Ascending aorta (tissue), 2 donors: ENCODE results near the gene UXS1. TPM values are rescaled to one million over a fixed set of nuclear protein-coding genes. Genes with fewer than 3 reads are reported as not detected.

Experiments
- DNase-seq, 2 donors: peaks; one replicate each; pipeline ENCODE4 v3.0.0-alpha.2; 2019; ENCODE audit warnings: low spot score in 2 of 2
- H3K27ac ChIP-seq, 2 donors: fragments of 200-600 bp; sonication (generic); one replicate each; pipeline ENCODE4 v1.5.1; 2016 to 2017; ENCODE audit warnings: mild to moderate bottlenecking in 1 of 2
- H3K27me3 ChIP-seq: fragments of 200-600 bp; sonication (generic); one replicate; pipeline ENCODE4 v1.5.1; 2017
- H3K36me3 ChIP-seq, 2 donors: fragments of 200-600 bp; sonication (generic); one replicate each; pipeline ENCODE4 v1.5.1; 2016
- H3K4me1 ChIP-seq, 2 donors: fragments of 200-600 bp; sonication (generic); one replicate each; pipeline ENCODE4 v1.5.1; 2016 to 2017; ENCODE audit warnings: mild to moderate bottlenecking in 1 of 2
- H3K4me3 ChIP-seq, 2 donors: fragments of 200-600 bp; sonication (generic); one replicate each; pipeline ENCODE4 v1.5.1; 2016 to 2017; ENCODE audit warnings: mild to moderate bottlenecking in 1 of 2
- H3K9me3 ChIP-seq, 2 donors: fragments of 200-600 bp; sonication (generic); one replicate each; pipeline ENCODE4 v1.5.1; 2016
- intact Hi-C: fragments of 100-400 bp; cut with DNase I; formaldehyde crosslinking; loops from one replicate; pipeline ENCODE4 v1.15.1; 2023
- total RNA-seq: library from RNA; depleted of rRNA; stranded (reverse); fragments of >200 nt; gene quantifications from one replicate; pipeline ENCODE4 v1.1.0, GENCODE V29; 2016
- TF ChIP-seq, protein P1 (sequence below), 3 experiments: fragments of 200-600 bp in 2 of 3; fragments of 450-650 bp in 1 of 3; sonication (generic) in 2 of 3; IDR thresholded peaks; one replicate each; pipeline ENCODE4 v1.5.1; 2016 to 2019; ENCODE audit warnings: antibody characterized with exemption in 3 of 3, mild to moderate bottlenecking in 1 of 3, moderate library complexity in 1 of 3

UXS1 gene
- total RNA-seq, 1 donor from 2014 or later, result 146 TPM

DNA sequence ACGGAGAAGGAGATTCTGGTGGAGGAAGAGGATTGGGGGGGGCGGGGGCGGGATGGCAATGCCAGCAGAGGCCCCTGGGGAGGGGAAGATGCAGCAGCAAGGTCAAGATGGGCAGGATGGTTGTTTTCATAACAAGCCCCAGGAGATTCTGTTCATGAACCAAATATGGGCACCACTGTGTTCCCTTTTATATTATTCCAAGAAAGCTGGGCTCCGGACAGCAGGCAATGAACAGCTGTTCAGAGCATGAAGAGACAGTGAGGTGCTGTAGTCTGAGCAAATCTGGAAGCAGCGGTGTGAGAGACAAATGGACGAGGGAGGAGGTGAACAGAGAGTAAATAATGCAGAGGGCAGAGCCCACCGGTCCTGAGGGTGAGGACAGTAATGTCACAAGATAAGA lies 20.0 kb downstream of the UXS1 start:
- H3K27me3 ChIP-seq, result no peaks in the 10 kb centered on the region
- no peaks in the 10 kb centered on the region for H3K9me3 ChIP-seq
- H3K4me3 ChIP-seq, result no peak overlapping the region
- no peak overlapping the region for H3K27ac ChIP-seq
- H3K4me1 ChIP-seq, result no peaks in the 10 kb centered on the region
- TF ChIP-seq, protein P1, sequence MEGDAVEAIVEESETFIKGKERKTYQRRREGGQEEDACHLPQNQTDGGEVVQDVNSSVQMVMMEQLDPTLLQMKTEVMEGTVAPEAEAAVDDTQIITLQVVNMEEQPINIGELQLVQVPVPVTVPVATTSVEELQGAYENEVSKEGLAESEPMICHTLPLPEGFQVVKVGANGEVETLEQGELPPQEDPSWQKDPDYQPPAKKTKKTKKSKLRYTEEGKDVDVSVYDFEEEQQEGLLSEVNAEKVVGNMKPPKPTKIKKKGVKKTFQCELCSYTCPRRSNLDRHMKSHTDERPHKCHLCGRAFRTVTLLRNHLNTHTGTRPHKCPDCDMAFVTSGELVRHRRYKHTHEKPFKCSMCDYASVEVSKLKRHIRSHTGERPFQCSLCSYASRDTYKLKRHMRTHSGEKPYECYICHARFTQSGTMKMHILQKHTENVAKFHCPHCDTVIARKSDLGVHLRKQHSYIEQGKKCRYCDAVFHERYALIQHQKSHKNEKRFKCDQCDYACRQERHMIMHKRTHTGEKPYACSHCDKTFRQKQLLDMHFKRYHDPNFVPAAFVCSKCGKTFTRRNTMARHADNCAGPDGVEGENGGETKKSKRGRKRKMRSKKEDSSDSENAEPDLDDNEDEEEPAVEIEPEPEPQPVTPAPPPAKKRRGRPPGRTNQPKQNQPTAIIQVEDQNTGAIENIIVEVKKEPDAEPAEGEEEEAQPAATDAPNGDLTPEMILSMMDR (IDR thresholded peaks at IDR 0.05), result no peak
- intact Hi-C loops, result no loop called here
- no peak for DNase-seq
- H3K36me3 ChIP-seq, result no peaks in the 10 kb centered on the region

DNA sequence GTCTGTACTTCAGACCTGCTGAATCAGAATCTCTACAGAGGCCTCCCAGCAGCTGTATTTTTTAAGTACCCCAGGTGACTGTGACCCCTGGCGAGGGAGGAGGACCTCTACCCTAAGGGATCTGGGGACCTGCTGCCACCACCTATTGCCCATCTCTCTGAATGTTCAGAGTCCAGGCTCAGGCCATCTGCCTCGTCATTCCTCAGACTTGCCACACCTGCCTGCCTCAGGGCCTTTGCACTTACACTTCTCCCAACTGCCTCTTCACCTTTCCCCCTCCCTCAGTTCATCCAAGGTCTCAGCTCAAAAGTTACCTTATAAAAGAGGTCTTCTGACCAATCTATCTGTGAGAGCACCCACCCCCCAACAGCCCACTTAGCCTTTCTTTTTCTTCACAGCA lies 21.5 kb downstream of the UXS1 start:
- Histone ChIP-seq H3K4me3 (no peak overlapping the region), H3K27me3 (no peaks in the 10 kb centered on the region), H3K27ac (no peak overlapping the region), H3K9me3 (no peaks in the 10 kb centered on the region), H3K36me3 (no peaks in the 10 kb centered on the region), H3K4me1 (no peaks in the 10 kb centered on the region)
- no peak for DNase-seq
- TF ChIP-seq, protein P1 (IDR thresholded peaks at IDR 0.05), result no peak
- intact Hi-C loops, result no loop called here

DNA sequence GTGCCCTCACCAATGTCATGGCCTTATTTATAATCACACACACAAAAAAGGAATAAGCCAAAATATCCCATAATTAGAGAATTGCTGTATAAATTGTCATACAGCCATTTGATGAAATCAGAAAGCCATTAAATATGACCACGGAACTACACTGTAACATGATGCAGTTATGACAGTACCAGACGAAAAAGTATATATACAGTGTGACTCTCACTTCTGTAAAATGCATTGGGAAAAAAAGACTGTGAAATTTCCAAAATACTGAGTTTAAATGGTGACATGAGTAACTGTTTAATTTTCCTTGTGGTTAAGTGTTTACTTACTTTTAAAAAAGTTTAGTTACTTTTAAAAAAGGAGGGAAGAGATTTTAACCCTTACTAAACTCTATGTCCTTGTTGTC lies 25.4 kb downstream of the UXS1 start:
- Histone ChIP-seq H3K4me3 (no peak overlapping the region), H3K4me1 (no peaks in the 10 kb centered on the region), H3K36me3 (no peaks in the 10 kb centered on the region), H3K27ac (no peak overlapping the region), H3K9me3 (no peaks in the 10 kb centered on the region), H3K27me3 (no peaks in the 10 kb centered on the region)
- DNase-seq, result no peak
- intact Hi-C loops, result no loop called here
- TF ChIP-seq, protein P1 (IDR thresholded peaks at IDR 0.05), result no peak

- intact Hi-C loops, result no loop called here
- TF ChIP-seq, protein P1 (IDR thresholded peaks at IDR 0.05), result no peak
- no peak for DNase-seq
- no peaks in the 10 kb centered on the region for H3K9me3 ChIP-seq
- H3K4me3 ChIP-seq, result no peak overlapping the region
- no peak overlapping the region for H3K27ac ChIP-seq
- peaks cover 0 to 5% of the 10 kb centered on the region in 2 donors for H3K36me3 ChIP-seq
- H3K27me3 ChIP-seq, result no peaks in the 10 kb centered on the region
- H3K4me1 ChIP-seq, result no peaks in the 10 kb centered on the region
Observed at GRCh38 chr2:106167067-106167466, 27.0 kb downstream of the UXS1 start.

DNA sequence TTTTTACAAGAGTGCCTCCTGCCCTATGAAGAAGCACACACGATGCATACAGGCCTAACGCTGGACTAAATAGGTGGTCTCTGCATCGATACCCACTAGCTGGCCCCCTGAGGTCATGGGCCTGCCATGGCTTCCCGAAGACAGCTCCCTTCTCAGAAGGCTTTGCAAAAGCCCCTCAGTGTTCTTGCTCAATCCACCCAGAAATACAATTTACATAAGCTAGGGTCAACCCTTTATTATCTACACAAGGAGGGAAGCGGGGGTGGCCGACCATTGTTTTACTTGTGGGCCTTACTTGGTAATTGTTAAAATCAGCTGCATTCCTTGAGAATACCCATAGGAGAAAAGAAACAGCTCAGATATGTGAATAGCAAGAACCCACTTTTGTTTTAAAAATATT lies 28.5 kb downstream of the UXS1 start:
- no peak overlapping the region for H3K4me3 ChIP-seq
- H3K9me3 ChIP-seq, result no peaks in the 10 kb centered on the region
- H3K27ac ChIP-seq, result no peak overlapping the region
- DNase-seq, result no peak
- intact Hi-C loops, result no loop called here
- no peaks in the 10 kb centered on the region for H3K4me1 ChIP-seq
- H3K27me3 ChIP-seq, result no peaks in the 10 kb centered on the region
- peaks cover 3 to 5% of the 10 kb centered on the region in 2 donors for H3K36me3 ChIP-seq
- TF ChIP-seq, protein P1 (IDR thresholded peaks at IDR 0.05), result no peak

DNA sequence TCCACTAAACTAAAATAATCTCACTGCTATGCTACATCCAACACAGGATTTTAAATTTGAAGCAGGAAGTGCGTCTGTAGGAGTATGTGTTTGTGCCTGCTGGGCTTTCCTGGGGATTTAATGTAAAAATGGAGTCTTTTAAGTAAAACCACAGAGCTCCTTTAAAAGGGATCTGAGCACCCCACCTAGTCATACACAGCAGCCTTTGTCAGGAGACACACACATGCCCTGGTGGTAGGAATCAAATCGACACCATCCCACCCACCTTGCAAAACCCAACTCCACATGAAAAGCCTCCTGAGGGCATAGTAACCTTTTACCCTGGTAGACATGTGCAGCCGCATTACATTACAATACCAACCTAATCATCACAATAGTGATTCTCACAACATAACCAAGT lies 29.1 kb downstream of the UXS1 start:
- DNase-seq, result no peak
- no peaks in the 10 kb centered on the region for H3K9me3 ChIP-seq
- TF ChIP-seq, protein P1 (IDR thresholded peaks at IDR 0.05), result no peak
- no peak overlapping the region for H3K27ac ChIP-seq
- peaks cover 3 to 10% of the 10 kb centered on the region in 2 donors for H3K36me3 ChIP-seq
- H3K27me3 ChIP-seq, result no peaks in the 10 kb centered on the region
- intact Hi-C loops, result no loop called here
- no peaks in the 10 kb centered on the region for H3K4me1 ChIP-seq
- no peak overlapping the region for H3K4me3 ChIP-seq
